BLaER1 treated with 17β-estradiol and CSF1 and Interleukin-3, amounts not matched to agents 10 nM and 100 nM (cell line): ENCODE measurements around the gene MUC20.
A peak's percentile ranks its signal among the peaks of the same experiment; 100 is the strongest.

Experiments
- H3K27ac ChIP-seq, 11 experiments: shearing (Covaris generic); formaldehyde crosslinking; 2 replicates each; pipeline ENCODE4 v1.8.1; 2022
- H3K27me3 ChIP-seq, 11 experiments: shearing (Covaris generic); formaldehyde crosslinking; 2 replicates each; pipeline ENCODE4 v1.8.1; 2022
- H3K36me3 ChIP-seq, 11 experiments: shearing (Covaris generic); formaldehyde crosslinking; 2 replicates each; pipeline ENCODE4 v1.8.1; 2022
- H3K4me1 ChIP-seq, 10 experiments: shearing (Covaris generic); formaldehyde crosslinking; 2 replicates each; pipeline ENCODE4 v1.8.1; 2022
- H3K4me2 ChIP-seq, 11 experiments: shearing (Covaris generic); formaldehyde crosslinking; 2 replicates each; pipeline ENCODE4 v1.8.1; 2022
- H3K4me3 ChIP-seq, 10 experiments: shearing (Covaris generic); formaldehyde crosslinking; 2 replicates each; pipeline ENCODE4 v1.8.1; 2022
- H3K9ac ChIP-seq, 11 experiments: shearing (Covaris generic); formaldehyde crosslinking; 2 replicates each; pipeline ENCODE4 v1.8.1; 2022
- H3K9me3 ChIP-seq, 11 experiments: shearing (Covaris generic); formaldehyde crosslinking; replicated peaks in 1 of 11; 2 replicates each; pipeline ENCODE4 v1.8.1; 2022
- H4K20me1 ChIP-seq, 11 experiments: shearing (Covaris generic); formaldehyde crosslinking; 2 replicates each; pipeline ENCODE4 v1.8.1; 2022
- Cebpa-rat ChIP-seq, 11 experiments: shearing (Covaris generic); IDR thresholded peaks; 2 replicates each; pipeline ENCODE4 v1.8.1; 2022

MUC20 gene

GRCh38 chr3:195757827-195758226, 37.0 kb downstream of the MUC20 start:
- Histone ChIP-seq H3K4me1 (peaks cover 17 to 55% (median 48%) of the 10 kb centered on the region in 10 experiments; a peak in 19 of 20 replicates), H3K27me3 (peaks cover 0 to 30% (median 15%) of the 10 kb centered on the region in 11 experiments; a peak in 14 of 22 replicates), H3K9ac (0 out of 22 replicates have a peak overlapping the region, but pooled peaks of 1 of the 11 experiments have one; percentile 6), H4K20me1 (peaks cover 0 to 17% (median 0%) of the 10 kb centered on the region in 11 experiments; a peak in 3 of 22 replicates), H3K9me3 (no peaks in the 10 kb centered on the region), H3K4me2 (peak overlapping the region in 8 of 11 experiments; percentile 23 to 60 (median 40); a peak in 14 of 22 replicates), H3K36me3 (no peaks in the 10 kb centered on the region), H3K27ac (no peak overlapping the region), H3K4me3 (no peak overlapping the region)
- no peak for TF ChIP-seq Cebpa-rat (IDR thresholded peaks at IDR 0.05)

DNA sequence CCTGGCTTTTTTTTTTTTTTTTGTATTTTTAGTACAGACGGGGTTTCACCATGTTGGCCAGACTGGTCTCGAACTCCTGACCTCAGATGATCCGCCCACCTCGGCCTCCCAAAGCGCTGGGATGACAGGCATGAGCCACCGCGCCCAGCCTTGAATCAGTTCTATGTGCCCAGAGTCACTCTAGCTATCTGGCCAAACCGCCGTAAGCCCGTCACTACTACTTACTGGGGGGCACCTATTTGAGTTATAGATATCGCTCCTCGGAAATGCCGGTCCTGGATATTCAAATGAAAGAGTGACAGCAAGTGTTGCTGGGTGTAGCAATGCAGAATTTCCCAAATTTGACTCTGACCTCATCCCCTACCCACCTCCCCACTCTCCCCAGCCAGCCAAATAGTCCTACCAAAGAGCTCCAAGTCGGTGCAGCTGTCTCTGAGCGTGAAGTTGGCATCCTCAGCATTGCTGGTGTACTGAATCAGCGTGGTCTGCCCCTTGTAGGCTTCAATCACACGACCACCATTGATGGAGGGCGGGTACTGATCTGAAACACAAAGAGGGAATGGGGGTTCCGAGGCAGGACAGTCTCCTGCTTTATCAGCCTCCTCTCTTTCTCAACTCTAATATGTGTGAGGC, 38.1 kb downstream of the MUC20 start:
- peaks cover 0 to 35% (median 15%) of the 10 kb centered on the region in 11 experiments; a peak in 14 of 22 replicates for H3K27me3 ChIP-seq
- no peak for TF ChIP-seq Cebpa-rat (IDR thresholded peaks at IDR 0.05)

GRCh38 chr3:195760345-195761122, 39.8 kb downstream of the MUC20 start:
- no peak overlapping the region for H3K4me3 ChIP-seq
- no peaks in the 10 kb centered on the region for H3K36me3 ChIP-seq
- peaks cover 0 to 35% (median 15%) of the 10 kb centered on the region in 11 experiments; a peak in 14 of 22 replicates for H3K27me3 ChIP-seq
- H3K27ac ChIP-seq, result no peak overlapping the region
- no peaks in the 10 kb centered on the region for H3K9me3 ChIP-seq
- H4K20me1 ChIP-seq, result peaks cover 0 to 17% (median 0%) of the 10 kb centered on the region in 11 experiments; a peak in 3 of 22 replicates
- H3K4me2 ChIP-seq, result peak overlapping the region in 8 of 11 experiments; percentile 76 to 93 (median 89); a peak in 15 of 22 replicates
- no peak for TF ChIP-seq Cebpa-rat (IDR thresholded peaks at IDR 0.05)
- peaks cover 10 to 54% (median 48%) of the 10 kb centered on the region in 10 experiments; a peak in 19 of 20 replicates for H3K4me1 ChIP-seq
- no peak overlapping the region for H3K9ac ChIP-seq

More for the DNA sequence above, 38.1 kb downstream of the MUC20 start:
- Histone ChIP-seq H3K9ac (no peak overlapping the region), H3K4me3 (no peak overlapping the region), H3K4me2 (no peak overlapping the region), H3K27ac (no peak overlapping the region), H3K9me3 (no peaks in the 10 kb centered on the region), H4K20me1 (peaks cover 0 to 17% (median 0%) of the 10 kb centered on the region in 11 experiments; a peak in 3 of 22 replicates), H3K36me3 (no peaks in the 10 kb centered on the region), H3K4me1 (peaks cover 10 to 55% (median 48%) of the 10 kb centered on the region in 10 experiments; a peak in 19 of 20 replicates)

DNA sequence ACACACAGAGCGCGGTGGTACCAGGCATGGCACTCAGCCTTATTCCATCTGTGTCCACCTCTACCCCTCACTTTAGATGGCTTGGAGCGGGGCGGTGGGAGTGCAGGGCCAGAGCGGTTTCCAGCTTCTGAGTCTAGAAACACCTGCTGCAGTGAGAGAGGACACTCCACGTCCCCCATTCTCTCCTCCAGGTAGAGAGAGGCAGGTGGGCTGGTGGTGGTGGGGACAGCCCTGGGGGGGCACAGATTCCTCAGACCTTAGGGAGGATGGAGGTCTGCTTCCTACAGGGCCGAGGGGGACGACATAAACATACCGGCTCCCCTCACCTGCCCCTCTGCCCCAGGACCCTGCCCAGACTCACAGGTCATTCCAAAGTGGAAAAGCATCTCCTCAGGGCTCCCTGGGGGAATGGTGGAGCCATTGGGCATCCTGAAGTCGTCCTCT, 40.4 kb downstream of the MUC20 start:
- H4K20me1 ChIP-seq, result peaks cover 0 to 17% (median 0%) of the 10 kb centered on the region in 11 experiments; a peak in 3 of 22 replicates
- no peak overlapping the region for H3K27ac ChIP-seq
- peak overlapping the region in 3 of 10 experiments; percentile 4 to 46 (median 43); a peak in 3 of 20 replicates for H3K4me3 ChIP-seq
- H3K4me1 ChIP-seq, result peaks cover 10 to 54% (median 48%) of the 10 kb centered on the region in 10 experiments; a peak in 19 of 20 replicates
- TF ChIP-seq Cebpa-rat (IDR thresholded peaks at IDR 0.05), result no peak
- H3K36me3 ChIP-seq, result no peaks in the 10 kb centered on the region
- H3K9me3 ChIP-seq, result no peaks in the 10 kb centered on the region
- peaks cover 0 to 35% (median 15%) of the 10 kb centered on the region in 11 experiments; a peak in 14 of 22 replicates for H3K27me3 ChIP-seq
- H3K9ac ChIP-seq, result peak overlapping the region in 2 of 11 experiments; percentile 21 to 63; a peak in 2 of 22 replicates
- peak overlapping the region; percentile 72 to 93 (median 83); a peak in 20 of 22 replicates for H3K4me2 ChIP-seq

DNA sequence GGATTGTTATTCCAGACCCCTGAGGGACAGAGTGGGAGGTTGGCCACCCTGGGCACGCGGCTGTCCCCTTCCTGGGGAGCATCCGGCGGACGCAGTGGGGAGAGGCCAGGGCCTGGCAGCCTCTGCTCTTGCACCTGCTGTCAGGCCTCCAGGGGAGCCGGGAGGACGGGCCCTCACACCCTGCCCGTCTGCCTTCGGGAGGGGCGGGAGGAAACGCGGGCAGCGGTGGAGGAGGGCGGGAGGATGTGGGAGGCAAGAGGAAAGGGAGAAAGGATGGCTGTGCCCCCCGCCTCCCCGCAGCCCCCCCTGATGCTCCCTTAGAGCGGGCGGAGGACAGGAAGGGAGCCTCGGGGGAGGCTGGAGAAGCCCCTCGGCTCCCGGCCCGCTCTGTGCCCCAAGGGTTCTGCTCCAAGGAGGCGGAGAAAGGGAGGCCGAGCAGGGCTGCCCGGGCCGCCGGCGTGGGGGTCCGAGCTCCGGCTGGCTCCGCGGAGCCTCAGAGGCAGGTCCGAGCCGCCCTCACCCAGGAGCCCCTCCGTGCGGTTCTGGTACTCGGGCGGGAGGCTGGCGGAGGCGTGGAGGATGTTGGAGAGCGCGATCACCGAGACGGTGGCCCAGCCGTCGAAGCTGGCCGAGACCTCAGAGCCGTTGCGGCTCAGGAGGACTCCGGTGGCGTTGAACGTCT, 40.9 kb downstream of the MUC20 start:
- peaks cover 0 to 4% (median 0%) of the 10 kb centered on the region in 11 experiments; a peak in 3 of 22 replicates for H3K9me3 ChIP-seq
- no peaks in the 10 kb centered on the region for H3K36me3 ChIP-seq
- H4K20me1 ChIP-seq, result peaks cover 0 to 17% (median 0%) of the 10 kb centered on the region in 11 experiments; a peak in 3 of 22 replicates
- no peak overlapping the region for H3K27ac ChIP-seq
- peaks cover 10 to 54% (median 47%) of the 10 kb centered on the region in 10 experiments; a peak in 19 of 20 replicates for H3K4me1 ChIP-seq
- peak overlapping the region; percentile 72 to 93 (median 83) for H3K4me2 ChIP-seq
- H3K4me3 ChIP-seq, result peak overlapping the region in 8 of 10 experiments; percentile 4 to 54 (median 38); a peak in 13 of 20 replicates
- H3K9ac ChIP-seq, result peak overlapping the region in 8 of 11 experiments; percentile 1 to 63 (median 42); a peak in 10 of 22 replicates
- TF ChIP-seq Cebpa-rat (IDR thresholded peaks at IDR 0.05), result no peak
- peaks cover 0 to 35% (median 15%) of the 10 kb centered on the region in 11 experiments; a peak in 14 of 22 replicates for H3K27me3 ChIP-seq

DNA sequence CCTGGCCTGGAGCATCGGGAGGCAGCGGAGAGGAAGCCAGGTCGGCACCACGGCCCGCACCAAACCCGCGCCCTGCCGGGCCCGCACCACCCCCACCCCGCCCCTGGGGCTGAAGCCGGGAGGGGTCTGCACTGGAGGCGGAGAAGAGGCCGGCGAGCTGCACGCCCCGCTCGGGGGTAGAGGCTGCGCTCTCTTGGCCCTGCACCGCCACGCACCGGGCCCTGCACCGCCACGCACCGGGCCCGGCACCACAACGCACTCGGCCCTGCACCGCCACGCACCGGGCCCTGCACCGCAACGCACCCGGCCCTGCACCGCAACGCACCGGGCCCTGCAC, 41.4 kb downstream of the MUC20 start:
- Histone ChIP-seq H3K4me2 (peak overlapping the region; percentile 72 to 93 (median 83)), H3K36me3 (no peaks in the 10 kb centered on the region), H3K27me3 (peaks cover 0 to 35% (median 15%) of the 10 kb centered on the region in 11 experiments; a peak in 14 of 22 replicates), H3K9ac (no peak overlapping the region), H3K4me1 (peaks cover 10 to 54% (median 43%) of the 10 kb centered on the region in 10 experiments; a peak in 19 of 20 replicates), H3K4me3 (peak overlapping the region in 1 of 10 experiments; percentile 32; a peak in 2 of 20 replicates), H3K27ac (no peak overlapping the region), H3K9me3 (peaks cover 0 to 9% (median 0%) of the 10 kb centered on the region in 11 experiments; a peak in 6 of 22 replicates), H4K20me1 (peaks cover 0 to 17% (median 0%) of the 10 kb centered on the region in 11 experiments; a peak in 3 of 22 replicates)
- TF ChIP-seq Cebpa-rat (IDR thresholded peaks at IDR 0.05), result no peak

DNA sequence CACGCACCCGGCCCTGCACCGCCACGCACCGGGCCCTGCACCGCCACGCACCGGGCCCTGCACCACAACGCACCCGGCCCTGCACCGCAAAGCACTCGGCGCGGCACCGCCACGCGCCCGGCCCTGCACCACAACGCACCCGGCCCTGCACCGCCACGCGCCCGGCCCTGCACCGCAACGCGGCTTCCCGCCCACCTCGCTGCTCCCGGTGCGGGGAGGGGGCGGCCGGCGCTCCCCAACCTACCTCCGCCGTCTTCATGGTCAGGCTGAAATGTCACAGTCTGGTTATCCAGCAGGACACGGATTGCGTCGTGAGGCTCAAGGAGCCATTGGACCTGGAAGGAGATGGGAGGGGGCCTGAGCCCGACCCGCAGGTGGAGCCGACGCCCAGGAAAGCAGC, 41.8 kb downstream of the MUC20 start:
- no peak overlapping the region for H3K4me3 ChIP-seq
- no peak overlapping the region for H3K9ac ChIP-seq
- no peaks in the 10 kb centered on the region for H3K36me3 ChIP-seq
- H3K27ac ChIP-seq, result no peak overlapping the region
- H3K9me3 ChIP-seq, result peaks cover 0 to 13% (median 2%) of the 10 kb centered on the region in 11 experiments; a peak in 7 of 22 replicates
- no peak for TF ChIP-seq Cebpa-rat (IDR thresholded peaks at IDR 0.05)
- H3K4me1 ChIP-seq, result peaks cover 10 to 50% (median 40%) of the 10 kb centered on the region in 10 experiments; a peak in 19 of 20 replicates
- peaks cover 0 to 35% (median 15%) of the 10 kb centered on the region in 11 experiments; a peak in 14 of 22 replicates for H3K27me3 ChIP-seq
- peaks cover 0 to 17% (median 0%) of the 10 kb centered on the region in 11 experiments; a peak in 3 of 22 replicates for H4K20me1 ChIP-seq
- peak overlapping the region in 8 of 11 experiments; percentile 29 to 93 (median 89); a peak in 12 of 22 replicates for H3K4me2 ChIP-seq
